ENCODE results near the gene PRR11. TPM values are rescaled to one million over a fixed set of nuclear protein-coding genes. Genes with fewer than 3 reads are reported as not detected.
"Not testable (repeated sequence)": the region's sequence is repeated elsewhere in the genome, so short reads cannot be mapped to it uniquely, and the experiment has no call there.

PRR11 gene
- total RNA-seq, 2 donors from 2014 or later: 52.5 to 58.5 TPM

- Histone ChIP-seq H3K36me3 (ENCODE audit: control insufficient read depth, insufficient read depth, low read length) (peaks cover 59% of the 10 kb centered on the region), H3K9me3 (ENCODE audit: control insufficient read depth, low read length) (no peaks in the 10 kb centered on the region), H3K27ac (ENCODE audit: low read depth, low read length) (no peak overlapping the region), H3K4me3 (ENCODE audit: low read length) (no peak overlapping the region), H3K27me3 (ENCODE audit: control insufficient read depth, insufficient read depth, low read length, poor library complexity, severe bottlenecking) (no peaks in the 10 kb centered on the region), H3K4me1 (ENCODE audit: control insufficient read depth, insufficient read depth, low read length) (no peaks in the 10 kb centered on the region), H3K9ac (ENCODE audit: extremely low read depth, low read length, poor library complexity, severe bottlenecking) (no peak overlapping the region)
- no peak for DNase-seq
- H3K36me3 Mint-ChIP-seq (ENCODE audit: low read depth): peaks cover 37% of the 10 kb centered on the region
- H3K4me3 Mint-ChIP-seq: no peak overlapping the region
- H3K27ac Mint-ChIP-seq: no peak overlapping the region
- 85 to 100% methylated on average over 1 of the region's 1 CpG for WGBS, 2 experiments (ENCODE audit: insufficient coverage in 1 of 2, insufficient read length in 1 of 2)
- no peaks in the 10 kb centered on the region for H3K9me3 Mint-ChIP-seq
- H3K27me3 Mint-ChIP-seq (ENCODE audit: insufficient read depth): no peaks in the 10 kb centered on the region
- TF ChIP-seq, protein P1, sequence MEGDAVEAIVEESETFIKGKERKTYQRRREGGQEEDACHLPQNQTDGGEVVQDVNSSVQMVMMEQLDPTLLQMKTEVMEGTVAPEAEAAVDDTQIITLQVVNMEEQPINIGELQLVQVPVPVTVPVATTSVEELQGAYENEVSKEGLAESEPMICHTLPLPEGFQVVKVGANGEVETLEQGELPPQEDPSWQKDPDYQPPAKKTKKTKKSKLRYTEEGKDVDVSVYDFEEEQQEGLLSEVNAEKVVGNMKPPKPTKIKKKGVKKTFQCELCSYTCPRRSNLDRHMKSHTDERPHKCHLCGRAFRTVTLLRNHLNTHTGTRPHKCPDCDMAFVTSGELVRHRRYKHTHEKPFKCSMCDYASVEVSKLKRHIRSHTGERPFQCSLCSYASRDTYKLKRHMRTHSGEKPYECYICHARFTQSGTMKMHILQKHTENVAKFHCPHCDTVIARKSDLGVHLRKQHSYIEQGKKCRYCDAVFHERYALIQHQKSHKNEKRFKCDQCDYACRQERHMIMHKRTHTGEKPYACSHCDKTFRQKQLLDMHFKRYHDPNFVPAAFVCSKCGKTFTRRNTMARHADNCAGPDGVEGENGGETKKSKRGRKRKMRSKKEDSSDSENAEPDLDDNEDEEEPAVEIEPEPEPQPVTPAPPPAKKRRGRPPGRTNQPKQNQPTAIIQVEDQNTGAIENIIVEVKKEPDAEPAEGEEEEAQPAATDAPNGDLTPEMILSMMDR (conservative IDR thresholded peaks at IDR 0.05): no peak
- no peaks in the 10 kb centered on the region for H3K4me1 Mint-ChIP-seq
Measured at GRCh38 chr17:59131131-59131530, 24.4 kb upstream of the PRR11 start.

DNA sequence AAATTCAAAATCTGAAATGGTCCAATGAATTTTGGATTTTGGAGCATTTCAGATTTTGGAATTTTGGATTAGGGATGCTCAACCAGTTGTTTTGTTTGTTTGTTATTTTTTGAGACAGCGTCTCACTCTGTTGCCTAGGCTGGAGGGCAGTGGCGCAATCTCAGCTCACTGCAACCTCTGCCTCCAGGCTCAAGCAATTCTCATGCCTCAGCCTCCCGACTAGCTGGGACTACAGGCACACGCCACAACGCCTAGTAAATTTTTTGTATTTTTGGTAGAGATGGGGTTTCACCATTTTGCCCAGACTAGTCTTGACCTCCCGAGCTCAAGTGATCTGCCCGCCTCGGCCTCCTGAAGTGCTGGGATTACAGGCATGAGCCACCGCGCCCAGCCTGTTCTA, 17.2 kb upstream of the PRR11 start:
- not testable (repeated sequence) for H3K4me1 Mint-ChIP-seq; H3K27ac Mint-ChIP-seq; H3K27me3 Mint-ChIP-seq (ENCODE audit: insufficient read depth); H3K36me3 Mint-ChIP-seq (ENCODE audit: low read depth); H3K36me3 ChIP-seq (ENCODE audit: control insufficient read depth, insufficient read depth, low read length); H3K27me3 ChIP-seq (ENCODE audit: control insufficient read depth, insufficient read depth, low read length, poor library complexity, severe bottlenecking); DNase-seq; H3K9me3 ChIP-seq (ENCODE audit: control insufficient read depth, low read length); H3K4me1 ChIP-seq (ENCODE audit: control insufficient read depth, insufficient read depth, low read length); H3K4me3 Mint-ChIP-seq; H3K27ac ChIP-seq (ENCODE audit: low read depth, low read length); H3K9ac ChIP-seq (ENCODE audit: extremely low read depth, low read length, poor library complexity, severe bottlenecking); H3K9me3 Mint-ChIP-seq; H3K4me3 ChIP-seq (ENCODE audit: low read length)
- WGBS, 2 experiments (ENCODE audit: insufficient coverage in 1 of 2, insufficient read length in 1 of 2): 93 to 96% methylated on average over 6 to 10 of the region's 10 CpGs

DNA sequence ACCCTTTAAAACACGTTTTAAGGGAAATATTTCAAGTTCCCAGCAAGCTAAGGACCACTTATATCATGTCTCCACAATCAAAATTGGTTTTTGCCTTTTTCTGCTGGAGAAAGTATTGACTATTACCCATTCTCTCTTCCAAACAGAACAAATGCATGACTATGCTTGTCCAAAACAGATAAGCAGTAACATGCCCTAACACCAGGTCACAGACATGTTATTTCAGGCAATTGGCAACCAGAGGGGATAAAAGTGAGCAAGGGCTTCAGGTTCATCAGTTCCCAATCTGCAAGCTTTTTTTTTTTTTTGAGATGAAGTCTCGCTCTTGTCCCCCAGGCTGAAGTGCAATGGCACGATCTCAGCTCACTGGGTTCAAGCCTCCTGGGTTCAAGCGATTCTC, 15.6 kb upstream of the PRR11 start:
- Histone ChIP-seq H3K4me1 (ENCODE audit: control insufficient read depth, insufficient read depth, low read length) (no peaks in the 10 kb centered on the region), H3K9ac (ENCODE audit: extremely low read depth, low read length, poor library complexity, severe bottlenecking) (no peak overlapping the region), H3K27me3 (ENCODE audit: control insufficient read depth, insufficient read depth, low read length, poor library complexity, severe bottlenecking) (no peaks in the 10 kb centered on the region), H3K9me3 (ENCODE audit: control insufficient read depth, low read length) (no peaks in the 10 kb centered on the region), H3K4me3 (ENCODE audit: low read length) (no peak overlapping the region), H3K27ac (ENCODE audit: low read depth, low read length) (no peak overlapping the region), H3K36me3 (ENCODE audit: control insufficient read depth, insufficient read depth, low read length) (peaks cover 7% of the 10 kb centered on the region)
- Mint-ChIP-seq H3K9me3 (no peaks in the 10 kb centered on the region), H3K36me3 (ENCODE audit: low read depth) (peaks cover 15% of the 10 kb centered on the region), H3K27me3 (ENCODE audit: insufficient read depth) (no peaks in the 10 kb centered on the region), H3K4me1 (peaks cover 8% of the 10 kb centered on the region), H3K27ac (no peak overlapping the region), H3K4me3 (no peak overlapping the region)
- DNase-seq: no peak
- TF ChIP-seq, protein P1 (conservative IDR thresholded peaks at IDR 0.05): no peak
- 83 to 92% methylated on average over 1 to 4 of the region's 4 CpGs for WGBS, 2 experiments (ENCODE audit: insufficient coverage in 1 of 2, insufficient read length in 1 of 2)

- no peak overlapping the region for H3K27ac ChIP-seq (ENCODE audit: low read depth, low read length)
- H3K27ac Mint-ChIP-seq: no peak overlapping the region
- H3K9ac ChIP-seq (ENCODE audit: extremely low read depth, low read length, poor library complexity, severe bottlenecking): no peak overlapping the region
- peaks cover 8% of the 10 kb centered on the region for H3K4me1 Mint-ChIP-seq
- H3K9me3 ChIP-seq (ENCODE audit: control insufficient read depth, low read length): no peaks in the 10 kb centered on the region
- 73% methylated on average over 1 of the region's 1 CpG; no CpG with 5 or more reads in 1 of the 2 experiments for WGBS, 2 experiments (ENCODE audit: insufficient coverage in 1 of 2, insufficient read length in 1 of 2)
- no peaks in the 10 kb centered on the region for H3K9me3 Mint-ChIP-seq
- H3K4me3 ChIP-seq (ENCODE audit: low read length): no peak overlapping the region
- DNase-seq: no peak
- TF ChIP-seq, protein P1 (conservative IDR thresholded peaks at IDR 0.05): no peak
- H3K4me3 Mint-ChIP-seq: no peak overlapping the region
- peaks cover 26% of the 10 kb centered on the region for H3K36me3 Mint-ChIP-seq (ENCODE audit: low read depth)
- H3K4me1 ChIP-seq (ENCODE audit: control insufficient read depth, insufficient read depth, low read length): no peaks in the 10 kb centered on the region
- H3K27me3 ChIP-seq (ENCODE audit: control insufficient read depth, insufficient read depth, low read length, poor library complexity, severe bottlenecking): no peaks in the 10 kb centered on the region
- peaks cover 19% of the 10 kb centered on the region for H3K36me3 ChIP-seq (ENCODE audit: control insufficient read depth, insufficient read depth, low read length)
- H3K27me3 Mint-ChIP-seq (ENCODE audit: insufficient read depth): no peaks in the 10 kb centered on the region
Measured at GRCh38 chr17:59141860-59142259, 13.7 kb upstream of the PRR11 start.
